ENCODE measurements around the gene CDK16.

The CDK16 gene

GRCh38 chrX:47209508-47210238 is 8.8 kb upstream of the CDK16 start:
- DNase-seq, result no peak

- DNase-seq, result no peak
Measured at GRCh38 chrX:47210661-47211425, 7.6 kb upstream of the CDK16 start.

GRCh38 chrX:47212381-47213293 is 5.8 kb upstream of the CDK16 start:
- DNase-seq, result no peak

GRCh38 chrX:47214435-47215077 is 3.9 kb upstream of the CDK16 start:
- no peak for DNase-seq

GRCh38 chrX:47215291-47215900 is 3.1 kb upstream of the CDK16 start:
- DNase-seq, result no peak

GRCh38 chrX:47216393-47216925 is 2.0 kb upstream of the CDK16 start:
- DNase-seq, result no peak

- peak; percentile 11 to 30 for DNase-seq
Measured at GRCh38 chrX:47217121-47217851, 1.2 kb upstream of the CDK16 start.

- DNase-seq, result peak; percentile 95 to 99
Measured at GRCh38 chrX:47217852-47218279, 615 bp upstream of the CDK16 start.

GRCh38 chrX:47218920-47219815 is 687 bp downstream of the CDK16 start:
- DNase-seq, result peak; percentile 35 to 42

GRCh38 chrX:47221756-47222155 is 3.3 kb downstream of the CDK16 start:
- DNase-seq, result no peak

- no peak for DNase-seq
Measured at GRCh38 chrX:47222751-47223350, 4.4 kb downstream of the CDK16 start.

GRCh38 chrX:47223476-47224250 is 5.2 kb downstream of the CDK16 start:
- no peak for DNase-seq

- no peak for DNase-seq
Measured at GRCh38 chrX:47224266-47224895, 5.9 kb downstream of the CDK16 start.

- DNase-seq, result no peak
Measured at GRCh38 chrX:47224896-47225290, 6.4 kb downstream of the CDK16 start.

- no peak for DNase-seq
Measured at GRCh38 chrX:47226071-47226470, 7.6 kb downstream of the CDK16 start.

GRCh38 chrX:47226531-47227333 is 8.3 kb downstream of the CDK16 start:
- DNase-seq, result no peak

- DNase-seq, result no peak
Measured at GRCh38 chrX:47227334-47227583, 8.8 kb downstream of the CDK16 start.
